Measurements from ENCODE around the gene MRPS7.

Gene MRPS7

GRCh38 chr17:75239214-75239613 is 22.5 kb upstream of the MRPS7 start:
- no peak for DNase-seq (ENCODE audit: low read depth)
- TF ChIP-seq CTCF (IDR thresholded peaks at IDR 0.05; ENCODE audit: insufficient read depth, low read depth, low read length, missing control alignments): no peak
- no peak overlapping the region for H3K4me3 ChIP-seq (ENCODE audit: low read length)

- DNase-seq (ENCODE audit: low read depth): no peak
- no peak overlapping the region for H3K4me3 ChIP-seq (ENCODE audit: low read length)
- TF ChIP-seq CTCF (IDR thresholded peaks at IDR 0.05; ENCODE audit: insufficient read depth, low read depth, low read length, missing control alignments): no peak
These were observed 21.8 kb upstream of the MRPS7 start for GRCh38 chr17:75239778-75240393.

GRCh38 chr17:75240394-75241142 is 21.1 kb upstream of the MRPS7 start:
- TF ChIP-seq CTCF (IDR thresholded peaks at IDR 0.05; ENCODE audit: insufficient read depth, low read depth, low read length, missing control alignments): peak; percentile 68
- no peak overlapping the region for H3K4me3 ChIP-seq (ENCODE audit: low read length)

GRCh38 chr17:75241143-75241430 is 20.6 kb upstream of the MRPS7 start:
- TF ChIP-seq CTCF (IDR thresholded peaks at IDR 0.05; ENCODE audit: insufficient read depth, low read depth, low read length, missing control alignments): no peak
- H3K4me3 ChIP-seq (ENCODE audit: low read length): no peak overlapping the region
- DNase-seq (ENCODE audit: low read depth): no peak

More at GRCh38 chr17:75240394-75241142, 21.1 kb upstream of the MRPS7 start:
- peak; percentile 43 for DNase-seq (ENCODE audit: low read depth)

GRCh38 chr17:75241502-75241901 is 20.2 kb upstream of the MRPS7 start:
- no peak for TF ChIP-seq CTCF (IDR thresholded peaks at IDR 0.05; ENCODE audit: insufficient read depth, low read depth, low read length, missing control alignments)
- H3K4me3 ChIP-seq (ENCODE audit: low read length): no peak overlapping the region
- no peak for DNase-seq (ENCODE audit: low read depth)

- peak; percentile 12 for DNase-seq (ENCODE audit: low read depth)
- H3K4me3 ChIP-seq (ENCODE audit: low read length): no peak overlapping the region
- no peak for TF ChIP-seq CTCF (IDR thresholded peaks at IDR 0.05; ENCODE audit: insufficient read depth, low read depth, low read length, missing control alignments)
These were observed 19.7 kb upstream of the MRPS7 start for GRCh38 chr17:75241996-75242460.
